ENCODE results near the gene TEAD1. TPM values are rescaled to one million over a fixed set of nuclear protein-coding genes. Genes with fewer than 3 reads are reported as not detected.

The TEAD1 gene
- polyA plus RNA-seq, 2 of the 4 experiments (the other 2 are of a cell fraction), result 111 to 112 TPM

DNA sequence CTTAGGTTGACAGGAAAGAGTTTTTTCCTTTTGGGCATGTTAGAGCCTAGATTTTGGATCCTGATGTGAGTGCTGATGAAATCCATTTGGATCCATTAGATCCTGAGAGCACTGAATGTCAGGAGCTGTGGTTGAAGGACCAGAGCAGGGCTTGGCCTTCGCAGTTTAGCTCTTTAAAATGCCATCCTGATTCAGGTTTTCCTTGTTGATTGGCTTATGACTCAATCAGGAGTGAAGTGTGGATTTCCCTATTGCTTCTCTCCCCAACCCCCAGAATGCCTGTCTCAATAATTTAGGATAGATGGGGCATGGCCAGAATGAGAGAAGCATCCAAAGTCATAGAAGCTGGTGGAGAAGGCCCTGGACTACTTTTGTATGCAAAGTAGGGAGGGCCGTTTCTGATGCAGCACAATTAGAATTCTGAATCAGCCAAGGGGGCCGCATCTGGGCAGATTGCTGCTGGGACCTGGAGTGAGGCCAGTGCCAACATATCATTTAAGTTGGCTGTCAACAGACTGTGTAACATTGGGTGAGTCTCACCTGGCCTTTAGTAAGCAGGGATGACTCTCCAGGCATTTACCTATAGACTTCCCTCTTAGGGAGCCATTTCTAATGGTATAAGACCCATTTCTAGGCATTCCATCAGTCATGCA, 80.5 kb downstream of the TEAD1 start (continued):
- TF ChIP-seq, protein P1, sequence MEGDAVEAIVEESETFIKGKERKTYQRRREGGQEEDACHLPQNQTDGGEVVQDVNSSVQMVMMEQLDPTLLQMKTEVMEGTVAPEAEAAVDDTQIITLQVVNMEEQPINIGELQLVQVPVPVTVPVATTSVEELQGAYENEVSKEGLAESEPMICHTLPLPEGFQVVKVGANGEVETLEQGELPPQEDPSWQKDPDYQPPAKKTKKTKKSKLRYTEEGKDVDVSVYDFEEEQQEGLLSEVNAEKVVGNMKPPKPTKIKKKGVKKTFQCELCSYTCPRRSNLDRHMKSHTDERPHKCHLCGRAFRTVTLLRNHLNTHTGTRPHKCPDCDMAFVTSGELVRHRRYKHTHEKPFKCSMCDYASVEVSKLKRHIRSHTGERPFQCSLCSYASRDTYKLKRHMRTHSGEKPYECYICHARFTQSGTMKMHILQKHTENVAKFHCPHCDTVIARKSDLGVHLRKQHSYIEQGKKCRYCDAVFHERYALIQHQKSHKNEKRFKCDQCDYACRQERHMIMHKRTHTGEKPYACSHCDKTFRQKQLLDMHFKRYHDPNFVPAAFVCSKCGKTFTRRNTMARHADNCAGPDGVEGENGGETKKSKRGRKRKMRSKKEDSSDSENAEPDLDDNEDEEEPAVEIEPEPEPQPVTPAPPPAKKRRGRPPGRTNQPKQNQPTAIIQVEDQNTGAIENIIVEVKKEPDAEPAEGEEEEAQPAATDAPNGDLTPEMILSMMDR (IDR thresholded peaks at IDR 0.05), result no peak
- no peak for TF ChIP-seq RNF2 (IDR thresholded peaks at IDR 0.05; ENCODE audit: borderline replicate concordance, low read depth)
- no peak for TF ChIP-seq JUNB (IDR thresholded peaks at IDR 0.05)
- TF ChIP-seq, protein P2, sequence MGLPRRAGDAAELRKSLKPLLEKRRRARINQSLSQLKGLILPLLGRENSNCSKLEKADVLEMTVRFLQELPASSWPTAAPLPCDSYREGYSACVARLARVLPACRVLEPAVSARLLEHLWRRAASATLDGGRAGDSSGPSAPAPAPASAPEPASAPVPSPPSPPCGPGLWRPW (IDR thresholded peaks at IDR 0.05), result no peak
- TF ChIP-seq MAX (IDR thresholded peaks at IDR 0.05), result no peak

DNA sequence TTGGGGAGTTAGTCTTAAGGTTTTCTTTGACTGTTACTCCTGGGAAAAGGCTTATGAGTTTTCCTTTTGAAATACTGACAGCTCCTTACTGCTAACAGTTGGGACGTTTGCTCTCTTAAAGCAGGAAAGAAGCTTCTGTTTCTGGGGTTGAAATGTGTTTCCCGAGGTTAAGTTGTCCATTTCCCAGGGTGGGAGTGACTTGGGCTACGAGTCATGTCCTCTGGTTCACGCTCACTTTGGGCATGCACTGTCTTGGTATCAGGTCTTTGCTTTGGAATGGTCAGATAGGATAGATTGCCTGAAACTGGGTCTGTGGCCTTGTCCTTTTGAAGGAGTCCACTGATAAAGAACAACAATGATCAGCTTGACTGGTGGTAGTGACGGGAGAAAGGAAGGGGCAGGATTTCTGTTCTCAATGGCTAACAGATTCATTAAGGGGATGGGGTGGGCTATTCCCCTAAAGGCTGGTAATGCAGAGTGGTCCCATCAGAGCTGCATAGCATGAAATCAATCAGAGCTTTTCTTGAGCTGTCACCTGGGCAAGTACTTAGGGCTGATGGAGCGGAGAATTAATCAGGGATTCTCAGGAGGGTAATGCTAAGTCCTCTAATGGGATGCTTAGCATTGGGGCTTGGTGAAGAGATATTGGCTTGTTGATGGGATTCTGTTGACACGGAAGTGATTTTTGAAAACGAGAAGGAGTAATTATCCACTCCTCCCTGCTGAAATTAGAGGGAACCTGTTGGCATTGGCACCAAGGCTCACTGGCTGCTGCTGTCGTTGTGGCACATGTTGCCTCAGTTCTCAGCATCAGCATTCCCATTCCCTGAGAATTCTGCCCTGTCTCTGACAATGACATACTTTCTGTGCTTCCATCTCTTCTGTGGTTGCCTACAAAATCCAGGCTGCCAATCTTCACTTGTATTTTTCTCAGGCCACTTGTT, 81.6 kb downstream of the TEAD1 start:
- TF ChIP-seq RNF2 (IDR thresholded peaks at IDR 0.05; ENCODE audit: borderline replicate concordance, low read depth) (no peak), MAFK (IDR thresholded peaks at IDR 0.05; ENCODE audit: partially characterized antibody) (no peak), ESRRA (IDR thresholded peaks at IDR 0.05; ENCODE audit: borderline replicate concordance, low read length) (no peak), KDM1A (IDR thresholded peaks at IDR 0.05; ENCODE audit: low read depth) (no peak), NFE2L2 (conservative IDR thresholded peaks at IDR 0.05; ENCODE audit: low read length) (no peak), RARB (CRISPR knock-in tag; IDR thresholded peaks at IDR 0.05) (no peak), FOXS1 (CRISPR knock-in tag; IDR thresholded peaks at IDR 0.05) (no peak), EHMT2 (IDR thresholded peaks at IDR 0.05; ENCODE audit: low read depth) (no peak), SMC3 (IDR thresholded peaks at IDR 0.05) (no peak), POLR2A (IDR thresholded peaks at IDR 0.05; ENCODE audit: low read length) (no peak), RCOR1 (IDR thresholded peaks at IDR 0.05; ENCODE audit: low read depth, low read length) (no peak), MYC (IDR thresholded peaks at IDR 0.05; ENCODE audit: borderline replicate concordance, low read length) (no peak), ZSCAN20 (CRISPR knock-in tag; IDR thresholded peaks at IDR 0.05) (no peak), CHD2 (IDR thresholded peaks at IDR 0.05; ENCODE audit: low read length, partially characterized antibody) (no peak), MAZ (IDR thresholded peaks at IDR 0.05; ENCODE audit: borderline replicate concordance, low read depth, low read length) (no peak)
- CTCF ChIA-PET, result interaction anchor here (0.7 kb wide), 1 partner anchor 37 kb away, joined by 3 read pairs; no protein-coding TSS in a partner anchor
- no peaks in the 10 kb centered on the region for H3K9me3 ChIP-seq
- 67% methylated on average over 9 of the region's 9 CpGs for WGBS (ENCODE audit: missing lambda C conversion rate)
- H3K4me1 ChIP-seq, result peaks cover 64% of the 10 kb centered on the region
- POLR2A ChIA-PET, result no interaction called here
- DNase-seq (ENCODE audit: low read depth in 1 of 2, low spot score in 1 of 2), result no peak
- FAIRE-seq, result no peak
- H3K27ac ChIP-seq, result peak overlapping the region in 1 of 2 experiments; percentile 30; a peak in 3 of 6 replicates
- H3K4me3 ChIP-seq, result no peak overlapping the region
- peak overlapping the region; percentile 25 for H3K4me2 ChIP-seq
- peak in 1 of 2 experiments; percentile 43; a peak in 2 of 6 replicates for ATAC-seq

- no peak overlapping the region for H3K4me3 ChIP-seq
- DNase-seq (ENCODE audit: low read depth in 1 of 2, low spot score in 1 of 2) (no peak), ATAC-seq (peak in 1 of 2 experiments; percentile 17; a peak in 2 of 6 replicates), FAIRE-seq (no peak)
- H3K4me1 ChIP-seq, result peaks cover 66% of the 10 kb centered on the region
- WGBS (ENCODE audit: missing lambda C conversion rate), result 100% methylated on average over 1 of the region's 1 CpG
- H3K27ac ChIP-seq, result peak overlapping the region in 1 of 2 experiments; percentile 30; a peak in 1 of 6 replicates
- H3K9me3 ChIP-seq, result no peaks in the 10 kb centered on the region
- H3K4me2 ChIP-seq, result 0 out of 3 replicates have a peak overlapping the region, but pooled peaks have one; percentile 10
- ChIA-PET POLR2A (no interaction called here), CTCF (interaction anchor here (0.9 kb wide), 1 partner anchor 14 kb away, joined by 3 read pairs; no protein-coding TSS in a partner anchor)
- TF ChIP-seq PHF8 (IDR thresholded peaks at IDR 0.05; ENCODE audit: borderline replicate concordance, low read depth), result no peak
- TF ChIP-seq EP300 (IDR thresholded peaks at IDR 0.05), result no peak
- TF ChIP-seq SREBF2 (IDR thresholded peaks at IDR 0.05), result no peak
- TF ChIP-seq TP53 (CRISPR knock-in tag; IDR thresholded peaks at IDR 0.05), result no peak
- no peak for TF ChIP-seq POLR2AphosphoS2 (conservative IDR thresholded peaks at IDR 0.05; ENCODE audit: low read length)
- no peak for TF ChIP-seq RCOR1 (IDR thresholded peaks at IDR 0.05; ENCODE audit: low read depth, low read length)
- no peak for TF ChIP-seq RNF2 (IDR thresholded peaks at IDR 0.05; ENCODE audit: borderline replicate concordance, low read depth)
- no peak for TF ChIP-seq REST (IDR thresholded peaks at IDR 0.05)
- TF ChIP-seq BCL3 (IDR thresholded peaks at IDR 0.05), result no peak
- TF ChIP-seq ZFP36 (IDR thresholded peaks at IDR 0.05; ENCODE audit: borderline replicate concordance, partially characterized antibody), result no peak
- TF ChIP-seq FOXS1 (CRISPR knock-in tag; IDR thresholded peaks at IDR 0.05), result no peak
Observed at GRCh38 chr11:12756454-12756806, 82.2 kb downstream of the TEAD1 start.

Data from A549 (cell line).